Choroid plexus epithelial cell (primary cell): ENCODE measurements around the gene B3GAT2.

Experiments
- DNase-seq: peaks from one replicate; pipeline ENCODE4 v3.0.0-alpha.2; 2010; ENCODE audit warnings: low read depth
- H3K4me3 ChIP-seq: 2 replicates; pipeline ENCODE4 v1.5.1; 2011; ENCODE audit warnings: low read depth, mild to moderate bottlenecking, control low read depth, low read length, moderate library complexity
- CTCF ChIP-seq: conservative IDR thresholded peaks from 2 replicates; pipeline ENCODE4 v1.5.1; 2011; ENCODE audit warnings: low read depth, mild to moderate bottlenecking, control low read depth, inconsistent platforms, low read length, moderate library complexity

B3GAT2 gene

GRCh38 chr6:70857387-70858077, 99.3 kb downstream of the B3GAT2 start:
- H3K4me3 ChIP-seq, result no peak overlapping the region
- DNase-seq, result no peak
- TF ChIP-seq CTCF, result no peak

GRCh38 chr6:70852667-70853246, 104.1 kb downstream of the B3GAT2 start:
- TF ChIP-seq CTCF, result no peak
- DNase-seq, result no peak
- H3K4me3 ChIP-seq, result no peak overlapping the region

GRCh38 chr6:70849348-70850069, 107.4 kb downstream of the B3GAT2 start:
- H3K4me3 ChIP-seq, result no peak overlapping the region
- peak; percentile 62 for DNase-seq
- TF ChIP-seq CTCF, result no peak

- no peak overlapping the region for H3K4me3 ChIP-seq
- no peak for TF ChIP-seq CTCF
- DNase-seq, result no peak
Measured at GRCh38 chr6:70847106-70848084, 109.5 kb downstream of the B3GAT2 start.

GRCh38 chr6:70846207-70846835, 110.5 kb downstream of the B3GAT2 start:
- DNase-seq, result no peak
- no peak for TF ChIP-seq CTCF
- H3K4me3 ChIP-seq, result no peak overlapping the region

GRCh38 chr6:70844301-70844700, 112.6 kb downstream of the B3GAT2 start:
- DNase-seq, result no peak
- no peak for TF ChIP-seq CTCF
- H3K4me3 ChIP-seq, result no peak overlapping the region
